HepG2 (cell line): ENCODE measurements around the gene SAC3D1. TPM values are rescaled to one million over a fixed set of nuclear protein-coding genes. Genes with fewer than 3 reads are reported as not detected.
A peak's percentile ranks its signal among the peaks of the same experiment; 100 is the strongest.

Source experiments
- ATF6 ChIP-seq: sonication (generic); formaldehyde crosslinking; conservative IDR thresholded peaks from 2 replicates; pipeline ENCODE4 v1.4.0; 2020; ENCODE audit warnings: missing genetic modification reagents
- CAMTA2 ChIP-seq: sonication (generic); formaldehyde crosslinking; IDR thresholded peaks from 2 replicates; pipeline ENCODE4 v1.4.0; 2020; ENCODE audit warnings: mild to moderate bottlenecking, missing genetic modification reagents, borderline replicate concordance
- GMEB1 ChIP-seq: sonication (generic); formaldehyde crosslinking; IDR thresholded peaks from 2 replicates; pipeline ENCODE4 v1.5.1; 2020; ENCODE audit warnings: missing genetic modification reagents, mild to moderate bottlenecking, borderline replicate concordance
- GRHL1 ChIP-seq: sonication (generic); formaldehyde crosslinking; conservative IDR thresholded peaks from 2 replicates; pipeline ENCODE4 v1.8.0; 2022; ENCODE audit warnings: missing genetic modification reagents
- HDAC1 ChIP-seq: sonication (generic); formaldehyde crosslinking; IDR thresholded peaks from 2 replicates; pipeline ENCODE4 v1.5.1; 2020; ENCODE audit warnings: mild to moderate bottlenecking, missing genetic modification reagents
- HNRNPLL ChIP-seq: fragments of 200-400 bp; formaldehyde crosslinking; IDR thresholded peaks from 2 replicates; pipeline ENCODE4 v1.6.1; 2017; ENCODE audit warnings: mild to moderate bottlenecking, low read depth, low read length; ENCODE audit not compliant: poor library complexity, severe bottlenecking
- ISL2 ChIP-seq: sonication (generic); formaldehyde crosslinking; IDR thresholded peaks from 2 replicates; pipeline ENCODE4 v1.5.0; 2020; ENCODE audit warnings: missing genetic modification reagents
- KDM1A ChIP-seq: IDR thresholded peaks from 2 replicates; pipeline ENCODE4 v1.6.1; 2016; ENCODE audit warnings: missing compliant biosample characterization
- PHF5A ChIP-seq: IDR thresholded peaks from one replicate; pipeline ENCODE4 v1.6.1; 2018; ENCODE audit warnings: low read depth, missing genetic modification reagents; ENCODE audit not compliant: unreplicated experiment
- PRPF4 ChIP-seq: fragments of 200-400 bp; formaldehyde crosslinking; IDR thresholded peaks from 2 replicates; pipeline ENCODE4 v1.6.1; 2016; ENCODE audit warnings: low read length, low read depth; ENCODE audit not compliant: poor library complexity, severe bottlenecking
- SAFB2 ChIP-seq: sonication (generic); formaldehyde crosslinking; IDR thresholded peaks from 2 replicates; pipeline ENCODE4 v1.5.1; 2020; ENCODE audit warnings: missing genetic modification reagents, low read depth, mild to moderate bottlenecking, borderline replicate concordance
- SIX4 ChIP-seq: sonication (generic); formaldehyde crosslinking; IDR thresholded peaks from 2 replicates; pipeline ENCODE4 v1.4.0; 2020; ENCODE audit warnings: missing genetic modification reagents
- SP4 ChIP-seq: sonication (generic); formaldehyde crosslinking; IDR thresholded peaks from 2 replicates; pipeline ENCODE4 v1.8.1; 2023; ENCODE audit warnings: mild to moderate bottlenecking, missing genetic modification reagents
- TCF12 ChIP-seq, 2 experiments: fragments of 450-650 bp in 1 of 2; sonication (generic) in 1 of 2; formaldehyde crosslinking in 1 of 2; IDR thresholded peaks; 2 replicates each; pipeline versions ENCODE4 v1.6.1 to v1.8.0; 2017 to 2022; ENCODE audit warnings: antibody characterized with exemption in 1 of 2, mild to moderate bottlenecking in 1 of 2, missing genetic modification reagents in 1 of 2, moderate library complexity in 1 of 2
- TCF7L2 ChIP-seq: IDR thresholded peaks from 2 replicates; pipeline ENCODE4 v1.6.1; 2011; ENCODE audit warnings: mild to moderate bottlenecking, low read depth, low read length, moderate library complexity
- TP53 ChIP-seq: sonication (generic); formaldehyde crosslinking; conservative IDR thresholded peaks from 2 replicates; pipeline ENCODE4 v1.4.0; 2020; ENCODE audit warnings: missing genetic modification reagents
- ZBTB25 ChIP-seq: IDR thresholded peaks from 2 replicates; pipeline ENCODE4 v1.6.1; 2018; ENCODE audit warnings: missing genetic modification reagents
- ZFYVE20 ChIP-seq: sonication (generic); formaldehyde crosslinking; IDR thresholded peaks from 2 replicates; pipeline ENCODE4 v1.8.0; 2023; ENCODE audit warnings: low read depth, mild to moderate bottlenecking, moderate library complexity, missing genetic modification reagents, borderline replicate concordance
- ZNF333 ChIP-seq: sonication (generic); formaldehyde crosslinking; IDR thresholded peaks from 2 replicates; pipeline ENCODE4 v1.4.0; 2020; ENCODE audit warnings: mild to moderate bottlenecking, missing genetic modification reagents, borderline replicate concordance
- ZNF768 ChIP-seq: sonication (generic); formaldehyde crosslinking; IDR thresholded peaks from 2 replicates; pipeline ENCODE4 v1.4.0; 2020; ENCODE audit warnings: missing genetic modification reagents
- polyA plus RNA-seq, 8 experiments: library from polyadenylated mRNA; depleted of rRNA in 3 of 8; stranded (reverse) in 7 of 8; unstranded in 1 of 8; fragments of >200 nt; fragmentation: Illumina TruSeq in 4 of 8; extraction: Trizol in 4 of 8; gene quantifications; 2 replicates each; pipeline versions ENCODE4 v1.2.1 to v1.2.3, GENCODE V29; 2011 to 2016; ENCODE audit warnings: low read depth in 4 of 8, missing spikeins in 1 of 8, mixed read lengths in 1 of 8; ENCODE audit not compliant: insufficient read depth in 1 of 8
- total RNA-seq, 5 experiments: library from RNA; depleted of rRNA; stranded (reverse); fragments of >200 nt; fragmentation: Illumina TruSeq; extraction: Trizol; gene quantifications; 2 replicates each; pipeline ENCODE4 v1.2.3, GENCODE V29; 2016; ENCODE audit warnings: low read depth in 1 of 5

Gene SAC3D1
- total and polyA plus RNA-seq, 2 of the 13 experiments (the other 11 are each of a cell fraction or from before 2014, with no cell fraction given) = 7.4 to 36.3 TPM

GRCh38 chr11:65013888-65014725 lies 26.9 kb upstream of the SAC3D1 start, which contains the start of gene ARL2 (continued):
- TF ChIP-seq ZBTB25 (CRISPR knock-in tag) (peak; percentile 83), HNRNPLL (peak; percentile 55), CAMTA2 (CRISPR knock-in tag) (0 out of 2 replicates have a peak, but pooled peaks have one; percentile 67), ATF6 (CRISPR knock-in tag) (no peak), GRHL1 (CRISPR knock-in tag) (no peak), GMEB1 (CRISPR knock-in tag) (peak; percentile 69), PRPF4 (no peak), ZNF333 (CRISPR knock-in tag) (peak; percentile 3; the same call in 1 of the 2 replicates), KDM1A (CRISPR knock-in tag) (no peak), PHF5A (CRISPR knock-in tag) (peak; percentile 34), TCF7L2 (no peak), TP53 (no peak), HDAC1 (CRISPR knock-in tag) (peak; percentile 81; the same call in 1 of the 2 replicates), TCF12 (IDR thresholded peaks at IDR 0.05) (no peak), TCF12 (CRISPR knock-in tag; IDR thresholded peaks at IDR 0.05) (peak; percentile 88), ZNF768 (CRISPR knock-in tag) (peak; percentile 20; the same call in 1 of the 2 replicates), SP4 (CRISPR knock-in tag) (peak; percentile 61; the same call in 1 of the 2 replicates), ZFYVE20 (CRISPR knock-in tag) (0 out of 2 replicates have a peak, but pooled peaks have one; percentile 59), SIX4 (CRISPR knock-in tag) (0 out of 2 replicates have a peak, but pooled peaks have one; percentile 6), ISL2 (0 out of 2 replicates have a peak, but pooled peaks have one; percentile 24), SAFB2 (CRISPR knock-in tag) (peak; percentile 59; the same call in 1 of the 2 replicates)
